A673 (cell line): Measurements from ENCODE around the gene COL4A2.

Source experiments
- EZH2 ChIP-seq: fragments of 200-600 bp; sonication (generic); IDR thresholded peaks from 2 replicates; pipeline ENCODE4 v1.6.1; 2017; ENCODE audit warnings: borderline replicate concordance, low read depth, mild to moderate bottlenecking, mixed read lengths, antibody characterized with exemption, low read length; ENCODE audit not compliant: poor library complexity, severe bottlenecking
- TF ChIP-seq, protein P1 (sequence below): fragments of 300-800, 200-600 bp; sonication (generic); conservative IDR thresholded peaks from 2 replicates; pipeline ENCODE4 v1.5.1; 2017; ENCODE audit warnings: low read depth, mild to moderate bottlenecking, antibody characterized with exemption, low read length, moderate library complexity, mixed read lengths

DNA sequence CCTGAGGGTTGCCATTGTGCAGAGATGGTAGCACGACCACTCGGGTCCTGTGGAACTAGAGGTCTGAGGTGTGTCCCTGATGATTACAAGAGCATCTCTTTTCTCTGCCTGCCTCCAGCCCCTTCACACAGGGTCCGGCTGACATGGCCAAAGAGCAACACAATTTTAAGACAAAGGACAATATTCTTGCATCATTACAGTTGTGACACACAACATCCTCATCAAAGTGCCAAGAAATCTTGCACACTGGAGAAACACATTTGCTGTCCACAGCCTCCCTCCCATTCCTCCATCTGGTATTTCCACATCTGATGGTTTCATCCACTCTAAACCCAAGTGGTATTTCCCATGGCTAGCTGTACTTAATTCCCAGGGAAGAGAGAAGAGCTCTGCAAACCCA lies 12.9 kb upstream of the COL4A2 start:
- TF ChIP-seq, protein P1, sequence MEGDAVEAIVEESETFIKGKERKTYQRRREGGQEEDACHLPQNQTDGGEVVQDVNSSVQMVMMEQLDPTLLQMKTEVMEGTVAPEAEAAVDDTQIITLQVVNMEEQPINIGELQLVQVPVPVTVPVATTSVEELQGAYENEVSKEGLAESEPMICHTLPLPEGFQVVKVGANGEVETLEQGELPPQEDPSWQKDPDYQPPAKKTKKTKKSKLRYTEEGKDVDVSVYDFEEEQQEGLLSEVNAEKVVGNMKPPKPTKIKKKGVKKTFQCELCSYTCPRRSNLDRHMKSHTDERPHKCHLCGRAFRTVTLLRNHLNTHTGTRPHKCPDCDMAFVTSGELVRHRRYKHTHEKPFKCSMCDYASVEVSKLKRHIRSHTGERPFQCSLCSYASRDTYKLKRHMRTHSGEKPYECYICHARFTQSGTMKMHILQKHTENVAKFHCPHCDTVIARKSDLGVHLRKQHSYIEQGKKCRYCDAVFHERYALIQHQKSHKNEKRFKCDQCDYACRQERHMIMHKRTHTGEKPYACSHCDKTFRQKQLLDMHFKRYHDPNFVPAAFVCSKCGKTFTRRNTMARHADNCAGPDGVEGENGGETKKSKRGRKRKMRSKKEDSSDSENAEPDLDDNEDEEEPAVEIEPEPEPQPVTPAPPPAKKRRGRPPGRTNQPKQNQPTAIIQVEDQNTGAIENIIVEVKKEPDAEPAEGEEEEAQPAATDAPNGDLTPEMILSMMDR, result no peak
- TF ChIP-seq EZH2, result no peak
